ENCODE measurements around the gene VWA1.
A peak's percentile ranks its signal among the peaks of the same experiment; 100 is the strongest.

VWA1 gene

GRCh38 chr1:1435106-1435903 is at the start of gene VWA1:
Gene VWA1, plus strand, starts transcription at chr1:1435690. Its CDS starts 59 bp downstream, at chr1:1435749.
- DNase-seq (ENCODE audit: low spot score), result peak; percentile 72
- peaks cover 8% of the 10 kb centered on the region for H3K27me3 Mint-ChIP-seq (ENCODE audit: low read depth)
- no peaks in the 10 kb centered on the region for H3K9me3 Mint-ChIP-seq
- peak within 1 kb of the TSS; percentile 59 for H3K4me3 Mint-ChIP-seq
- no peaks in the 10 kb centered on the region for H3K4me1 Mint-ChIP-seq (ENCODE audit: low read depth)
- H3K36me3 Mint-ChIP-seq (ENCODE audit: low read depth), result no peaks in the 10 kb centered on the region
- H3K27ac Mint-ChIP-seq, result peak within 1 kb of the TSS; percentile 45

GRCh38 chr1:1385931-1386330 is 49.6 kb upstream of the VWA1 start:
- Mint-ChIP-seq H3K36me3 (ENCODE audit: low read depth) (peaks cover 46% of the 10 kb centered on the region), H3K9me3 (no peaks in the 10 kb centered on the region), H3K27ac (no peak overlapping the region), H3K4me1 (ENCODE audit: low read depth) (no peaks in the 10 kb centered on the region), H3K4me3 (no peak overlapping the region), H3K27me3 (ENCODE audit: low read depth) (no peaks in the 10 kb centered on the region)
- no peak for DNase-seq (ENCODE audit: low spot score)

GRCh38 chr1:1387098-1388077 is 48.1 kb upstream of the VWA1 start:
- no peak overlapping the region for H3K27ac Mint-ChIP-seq
- no peaks in the 10 kb centered on the region for H3K27me3 Mint-ChIP-seq (ENCODE audit: low read depth)
- H3K4me1 Mint-ChIP-seq (ENCODE audit: low read depth), result no peaks in the 10 kb centered on the region
- H3K36me3 Mint-ChIP-seq (ENCODE audit: low read depth), result peaks cover 58% of the 10 kb centered on the region
- H3K4me3 Mint-ChIP-seq, result no peak overlapping the region
- no peaks in the 10 kb centered on the region for H3K9me3 Mint-ChIP-seq
- no peak for DNase-seq (ENCODE audit: low spot score)

GRCh38 chr1:1388078-1388472 is 47.4 kb upstream of the VWA1 start:
- no peak overlapping the region for H3K27ac Mint-ChIP-seq
- no peaks in the 10 kb centered on the region for H3K9me3 Mint-ChIP-seq
- DNase-seq (ENCODE audit: low spot score), result no peak
- H3K27me3 Mint-ChIP-seq (ENCODE audit: low read depth), result no peaks in the 10 kb centered on the region
- H3K4me3 Mint-ChIP-seq, result no peak overlapping the region
- H3K36me3 Mint-ChIP-seq (ENCODE audit: low read depth), result peaks cover 65% of the 10 kb centered on the region
- H3K4me1 Mint-ChIP-seq (ENCODE audit: low read depth), result no peaks in the 10 kb centered on the region

- peaks cover 5% of the 10 kb centered on the region for H3K4me1 Mint-ChIP-seq (ENCODE audit: low read depth)
- peaks cover 84% of the 10 kb centered on the region for H3K36me3 Mint-ChIP-seq (ENCODE audit: low read depth)
- H3K9me3 Mint-ChIP-seq, result no peaks in the 10 kb centered on the region
- no peaks in the 10 kb centered on the region for H3K27me3 Mint-ChIP-seq (ENCODE audit: low read depth)
- DNase-seq (ENCODE audit: low spot score), result no peak
- H3K4me3 Mint-ChIP-seq, result no peak overlapping the region
- no peak overlapping the region for H3K27ac Mint-ChIP-seq
These were observed 44.8 kb upstream of the VWA1 start for GRCh38 chr1:1390675-1391074.

GRCh38 chr1:1391225-1391624 is 44.3 kb upstream of the VWA1 start:
- H3K27ac Mint-ChIP-seq, result no peak overlapping the region
- no peak for DNase-seq (ENCODE audit: low spot score)
- peaks cover 7% of the 10 kb centered on the region for H3K4me1 Mint-ChIP-seq (ENCODE audit: low read depth)
- H3K27me3 Mint-ChIP-seq (ENCODE audit: low read depth), result no peaks in the 10 kb centered on the region
- H3K4me3 Mint-ChIP-seq, result no peak overlapping the region
- H3K36me3 Mint-ChIP-seq (ENCODE audit: low read depth), result peaks cover 79% of the 10 kb centered on the region
- no peaks in the 10 kb centered on the region for H3K9me3 Mint-ChIP-seq

- no peak overlapping the region for H3K27ac Mint-ChIP-seq
- H3K27me3 Mint-ChIP-seq (ENCODE audit: low read depth), result no peaks in the 10 kb centered on the region
These were observed 42.5 kb upstream of the VWA1 start for GRCh38 chr1:1393014-1393413.

GRCh38 chr1:1393428-1393827 is 42.1 kb upstream of the VWA1 start:
- no peak overlapping the region for H3K27ac Mint-ChIP-seq
- DNase-seq (ENCODE audit: low spot score), result no peak
- H3K27me3 Mint-ChIP-seq (ENCODE audit: low read depth), result no peaks in the 10 kb centered on the region
- no peaks in the 10 kb centered on the region for H3K9me3 Mint-ChIP-seq
- H3K4me3 Mint-ChIP-seq, result no peak overlapping the region
- H3K36me3 Mint-ChIP-seq (ENCODE audit: low read depth), result peaks cover 75% of the 10 kb centered on the region
- H3K4me1 Mint-ChIP-seq (ENCODE audit: low read depth), result peaks cover 12% of the 10 kb centered on the region

More at GRCh38 chr1:1393014-1393413, 42.5 kb upstream of the VWA1 start:
- DNase-seq (ENCODE audit: low spot score), result no peak
- Mint-ChIP-seq H3K9me3 (no peaks in the 10 kb centered on the region), H3K36me3 (ENCODE audit: low read depth) (peaks cover 76% of the 10 kb centered on the region), H3K4me3 (no peak overlapping the region), H3K4me1 (ENCODE audit: low read depth) (peaks cover 9% of the 10 kb centered on the region)

GRCh38 chr1:1394116-1394515 is 41.4 kb upstream of the VWA1 start:
- DNase-seq (ENCODE audit: low spot score), result no peak
- H3K36me3 Mint-ChIP-seq (ENCODE audit: low read depth), result peaks cover 70% of the 10 kb centered on the region
- H3K4me1 Mint-ChIP-seq (ENCODE audit: low read depth), result peaks cover 12% of the 10 kb centered on the region
- H3K27ac Mint-ChIP-seq, result no peak overlapping the region
- H3K27me3 Mint-ChIP-seq (ENCODE audit: low read depth), result no peaks in the 10 kb centered on the region
- H3K4me3 Mint-ChIP-seq, result no peak overlapping the region
- no peaks in the 10 kb centered on the region for H3K9me3 Mint-ChIP-seq

- H3K4me3 Mint-ChIP-seq, result no peak overlapping the region
These were observed 40.3 kb upstream of the VWA1 start for GRCh38 chr1:1395166-1395565.

GRCh38 chr1:1397839-1398523 is 37.5 kb upstream of the VWA1 start:
- Mint-ChIP-seq H3K36me3 (ENCODE audit: low read depth) (peaks cover 69% of the 10 kb centered on the region), H3K27ac (peak overlapping the region; percentile 78), H3K9me3 (no peaks in the 10 kb centered on the region), H3K4me1 (ENCODE audit: low read depth) (peaks cover 26% of the 10 kb centered on the region), H3K4me3 (peak overlapping the region; percentile 94), H3K27me3 (ENCODE audit: low read depth) (no peaks in the 10 kb centered on the region)
- DNase-seq (ENCODE audit: low spot score), result no peak

More at GRCh38 chr1:1395166-1395565, 40.3 kb upstream of the VWA1 start:
- Mint-ChIP-seq H3K27me3 (ENCODE audit: low read depth) (no peaks in the 10 kb centered on the region), H3K9me3 (no peaks in the 10 kb centered on the region), H3K4me1 (ENCODE audit: low read depth) (peaks cover 14% of the 10 kb centered on the region), H3K27ac (no peak overlapping the region), H3K36me3 (ENCODE audit: low read depth) (peaks cover 68% of the 10 kb centered on the region)
- DNase-seq (ENCODE audit: low spot score), result no peak

GRCh38 chr1:1398677-1399186 is 36.8 kb upstream of the VWA1 start:
- H3K4me1 Mint-ChIP-seq (ENCODE audit: low read depth), result peaks cover 28% of the 10 kb centered on the region
- H3K27ac Mint-ChIP-seq, result peak overlapping the region; percentile 78
- peaks cover 68% of the 10 kb centered on the region for H3K36me3 Mint-ChIP-seq (ENCODE audit: low read depth)
- no peak for DNase-seq (ENCODE audit: low spot score)
- H3K4me3 Mint-ChIP-seq, result peak overlapping the region; percentile 94
- no peaks in the 10 kb centered on the region for H3K27me3 Mint-ChIP-seq (ENCODE audit: low read depth)
- H3K9me3 Mint-ChIP-seq, result no peaks in the 10 kb centered on the region

GRCh38 chr1:1399187-1399871 is 36.2 kb upstream of the VWA1 start, which contains the start of gene CCNL2:
Gene CCNL2, minus strand, starts transcription at chr1:1399335. Its CDS starts 29 bp downstream, at chr1:1399306.
- no peaks in the 10 kb centered on the region for H3K9me3 Mint-ChIP-seq
- DNase-seq (ENCODE audit: low spot score), result peak; percentile 99
- H3K4me1 Mint-ChIP-seq (ENCODE audit: low read depth), result peaks cover 28% of the 10 kb centered on the region
- H3K36me3 Mint-ChIP-seq (ENCODE audit: low read depth), result peaks cover 66% of the 10 kb centered on the region
- H3K27me3 Mint-ChIP-seq (ENCODE audit: low read depth), result no peaks in the 10 kb centered on the region
- H3K27ac Mint-ChIP-seq, result peak within 1 kb of the TSS; percentile 87
- H3K4me3 Mint-ChIP-seq, result peak within 1 kb of the TSS; percentile 94

Data from T-helper 2 cell treated with Interferon-gamma antibody and Interleukin-4, amounts not matched to agents 5 μg/mL and 100 μg/mL, for 36 hours (primary cell).